ENCODE measurements around the gene CEBPG. TPM values are rescaled to one million over a fixed set of nuclear protein-coding genes. Genes with fewer than 3 reads are reported as not detected.
A peak's percentile ranks its signal among the peaks of the same experiment; 100 is the strongest.

Gene CEBPG
- total RNA-seq, 6 experiments from 2014 or later = 15.0 to 32.3 (median 27.1) TPM

GRCh38 chr19:33385956-33386355 is 12.4 kb downstream of the CEBPG start:
- no peaks in the 10 kb centered on the region for H3K27me3 ChIP-seq
- peaks cover 0 to 59% (median 27%) of the 10 kb centered on the region in 4 donors for H3K4me1 ChIP-seq
- ATAC-seq = peak in 1 of 4 donors; percentile 8
- peak overlapping the region in 1 of 3 donors; percentile 15 for H3K27ac ChIP-seq
- H3K4me3 ChIP-seq = no peak overlapping the region
- TF ChIP-seq CTCF (IDR thresholded peaks at IDR 0.05) (no peak), POLR2A (IDR thresholded peaks at IDR 0.05) (no peak)
- H3K36me3 ChIP-seq = peaks cover 0 to 8% (median 4%) of the 10 kb centered on the region in 4 donors
- 20% methylated on average over 1 of the region's 6 CpGs for WGBS (ENCODE audit: insufficient coverage, low coverage, low lambda C conversion rate, missing lambda C conversion rate)
- DNase-seq = peak in 2 of 3 donors; percentile 54 to 71
- intact Hi-C loops (cut with DNase I) = no loop called here
- H3K9me3 ChIP-seq = no peaks in the 10 kb centered on the region

GRCh38 chr19:33386361-33386858 is 12.9 kb downstream of the CEBPG start:
- TF ChIP-seq POLR2A (IDR thresholded peaks at IDR 0.05) (no peak), CTCF (IDR thresholded peaks at IDR 0.05) (no peak)
- Histone ChIP-seq H3K36me3 (peaks cover 0 to 8% (median 3%) of the 10 kb centered on the region in 4 donors), H3K27me3 (no peaks in the 10 kb centered on the region), H3K9me3 (no peaks in the 10 kb centered on the region), H3K4me1 (peaks cover 0 to 60% (median 28%) of the 10 kb centered on the region in 4 donors), H3K4me3 (no peak overlapping the region), H3K27ac (no peak overlapping the region)
- 48% methylated on average over 7 of the region's 15 CpGs for WGBS (ENCODE audit: insufficient coverage, low coverage, low lambda C conversion rate, missing lambda C conversion rate)
- peak in 1 of 3 donors; percentile 46 for DNase-seq
- intact Hi-C loops (cut with DNase I) = no loop called here
- ATAC-seq = peak in 3 of 4 donors; percentile 10 to 21 (median 11)

- H3K27me3 ChIP-seq = no peaks in the 10 kb centered on the region
- no CpG with 5 or more reads among the region's 39 CpGs for WGBS (ENCODE audit: insufficient coverage, low coverage, low lambda C conversion rate, missing lambda C conversion rate)
- intact Hi-C loops (cut with DNase I) = no loop called here
- H3K27ac ChIP-seq = peak overlapping the region in 1 of 3 donors; percentile 72
- peaks cover 0 to 65% (median 30%) of the 10 kb centered on the region in 4 donors for H3K4me1 ChIP-seq
- no peaks in the 10 kb centered on the region for H3K9me3 ChIP-seq
- no peak for TF ChIP-seq CTCF (IDR thresholded peaks at IDR 0.05)
- no peak for TF ChIP-seq POLR2A (IDR thresholded peaks at IDR 0.05)
- no peak overlapping the region for H3K4me3 ChIP-seq
- ATAC-seq (no peak), DNase-seq (peak in 2 of 3 donors; percentile 18 to 58)
- peaks cover 0 to 8% (median 1%) of the 10 kb centered on the region in 4 donors for H3K36me3 ChIP-seq
Observed at GRCh38 chr19:33387351-33388230, 14.1 kb downstream of the CEBPG start.

- TF ChIP-seq POLR2A (IDR thresholded peaks at IDR 0.05) (no peak), CTCF (IDR thresholded peaks at IDR 0.05) (no peak)
- peak overlapping the region in 2 of 3 donors; percentile 62 to 72 for H3K27ac ChIP-seq
- H3K4me1 ChIP-seq = peaks cover 0 to 71% (median 33%) of the 10 kb centered on the region in 4 donors
- peaks cover 0 to 8% (median 1%) of the 10 kb centered on the region in 4 donors for H3K36me3 ChIP-seq
- H3K4me3 ChIP-seq = no peak overlapping the region
- no peaks in the 10 kb centered on the region for H3K27me3 ChIP-seq
- WGBS (ENCODE audit: insufficient coverage, low coverage, low lambda C conversion rate, missing lambda C conversion rate) = no CpG with 5 or more reads among the region's 13 CpGs
- ATAC-seq (peak; percentile 34 to 59 (median 43)), DNase-seq (peak; percentile 54 to 83 (median 83))
- H3K9me3 ChIP-seq = no peaks in the 10 kb centered on the region
- intact Hi-C loops (cut with DNase I) = no loop called here
Observed at GRCh38 chr19:33388231-33388724, 14.8 kb downstream of the CEBPG start.
